IPS-20b (cell line): Measurements from ENCODE around the gene EFCAB11.
A peak's percentile ranks its signal among the peaks of the same experiment; 100 is the strongest.

ENCODE experiments used
- H3K27ac ChIP-seq: one replicate; pipeline ENCODE4 v1.5.1; 2013; ENCODE audit warnings: low read length
- H3K27me3 ChIP-seq: 2 replicates; pipeline ENCODE4 v1.6.1; 2013; ENCODE audit warnings: mild to moderate bottlenecking, low read length, inconsistent platforms; ENCODE audit not compliant: insufficient read depth
- H3K36me3 ChIP-seq: 2 replicates; pipeline ENCODE4 v1.6.1; 2013; ENCODE audit warnings: low read depth, mild to moderate bottlenecking, inconsistent platforms, low read length, moderate library complexity; ENCODE audit not compliant: insufficient read depth
- H3K4me1 ChIP-seq: 2 replicates; pipeline ENCODE4 v1.6.1; 2013; ENCODE audit warnings: mild to moderate bottlenecking, control low read depth, inconsistent platforms, low read length, moderate library complexity; ENCODE audit not compliant: insufficient read depth
- H3K4me3 ChIP-seq: 2 replicates; pipeline ENCODE4 v1.5.1; 2013; ENCODE audit warnings: mild to moderate bottlenecking, low read length, inconsistent platforms
- H3K9ac ChIP-seq: 2 replicates; pipeline ENCODE4 v1.6.1; 2013; ENCODE audit warnings: low read depth, mild to moderate bottlenecking, inconsistent platforms, low read length, moderate library complexity
- H3K9me3 ChIP-seq: 2 replicates; pipeline ENCODE4 v1.6.1; 2013; ENCODE audit warnings: mild to moderate bottlenecking, low read depth, low read length, inconsistent platforms; ENCODE audit not compliant: insufficient read depth

Gene EFCAB11

DNA sequence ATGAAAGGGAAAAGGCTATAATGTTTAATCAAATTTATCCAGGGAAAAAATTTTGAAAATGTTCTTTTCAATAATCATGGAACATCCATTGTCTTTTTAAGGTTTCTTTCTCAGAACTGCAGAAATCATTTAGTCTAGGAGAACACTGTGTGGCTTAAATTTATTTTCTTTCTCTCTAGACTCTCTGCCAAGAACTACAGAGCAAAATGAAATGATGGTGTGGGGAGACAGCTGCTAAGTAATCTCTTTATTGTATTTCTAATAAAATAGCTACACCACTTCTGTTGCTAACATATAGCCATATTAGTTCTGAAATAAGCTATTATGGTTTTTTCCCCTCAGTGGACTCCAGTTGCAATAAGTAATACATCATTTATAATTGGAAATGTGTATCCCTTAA lies 120.9 kb downstream of the EFCAB11 start:
- Histone ChIP-seq H3K27me3 (no peaks in the 10 kb centered on the region), H3K27ac (no peak overlapping the region), H3K4me3 (no peak overlapping the region), H3K9me3 (no peaks in the 10 kb centered on the region), H3K36me3 (no peaks in the 10 kb centered on the region), H3K4me1 (peaks cover 6% of the 10 kb centered on the region; the same call in 1 of the 2 replicates), H3K9ac (no peak overlapping the region)

- Histone ChIP-seq H3K27ac (no peak overlapping the region), H3K4me3 (no peak overlapping the region)
Measured at GRCh38 chr14:89833120-89833532, 121.4 kb downstream of the EFCAB11 start.

GRCh38 chr14:89828471-89829165 lies 125.9 kb downstream of the EFCAB11 start:
- Histone ChIP-seq H3K4me1 (no peaks in the 10 kb centered on the region), H3K4me3 (no peak overlapping the region), H3K9me3 (no peaks in the 10 kb centered on the region), H3K36me3 (no peaks in the 10 kb centered on the region), H3K27me3 (no peaks in the 10 kb centered on the region), H3K9ac (no peak overlapping the region), H3K27ac (no peak overlapping the region)

More at GRCh38 chr14:89833120-89833532, 121.4 kb downstream of the EFCAB11 start:
- H3K9ac ChIP-seq: no peak overlapping the region
- no peaks in the 10 kb centered on the region for H3K27me3 ChIP-seq
- H3K9me3 ChIP-seq: no peaks in the 10 kb centered on the region
- peaks cover 6% of the 10 kb centered on the region; the same call in 1 of the 2 replicates for H3K4me1 ChIP-seq
- H3K36me3 ChIP-seq: no peaks in the 10 kb centered on the region

DNA sequence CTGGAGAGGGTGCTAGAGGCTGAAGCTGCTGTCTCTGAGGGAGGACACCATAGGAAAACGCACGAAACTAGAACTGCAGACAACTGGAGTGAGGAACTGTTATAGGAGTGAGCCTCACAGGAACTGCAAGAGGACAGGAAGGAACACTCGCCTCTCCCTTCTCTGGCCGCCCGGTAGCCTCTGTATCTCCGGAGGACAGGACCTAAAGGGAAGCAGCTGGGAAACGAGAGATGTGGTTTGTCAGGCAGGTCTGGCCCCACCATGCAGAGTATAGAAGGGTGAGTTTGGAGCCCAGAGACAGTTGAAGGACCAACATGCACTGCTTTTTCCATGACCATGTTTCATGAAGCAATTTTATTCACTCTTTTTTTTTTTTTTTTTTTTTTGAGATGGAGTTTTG lies 127.3 kb downstream of the EFCAB11 start:
- no peaks in the 10 kb centered on the region for H3K4me1 ChIP-seq
- no peak overlapping the region for H3K4me3 ChIP-seq
- no peaks in the 10 kb centered on the region for H3K9me3 ChIP-seq
- H3K27ac ChIP-seq: no peak overlapping the region
- no peaks in the 10 kb centered on the region for H3K36me3 ChIP-seq
- H3K9ac ChIP-seq: no peak overlapping the region
- no peaks in the 10 kb centered on the region for H3K27me3 ChIP-seq

DNA sequence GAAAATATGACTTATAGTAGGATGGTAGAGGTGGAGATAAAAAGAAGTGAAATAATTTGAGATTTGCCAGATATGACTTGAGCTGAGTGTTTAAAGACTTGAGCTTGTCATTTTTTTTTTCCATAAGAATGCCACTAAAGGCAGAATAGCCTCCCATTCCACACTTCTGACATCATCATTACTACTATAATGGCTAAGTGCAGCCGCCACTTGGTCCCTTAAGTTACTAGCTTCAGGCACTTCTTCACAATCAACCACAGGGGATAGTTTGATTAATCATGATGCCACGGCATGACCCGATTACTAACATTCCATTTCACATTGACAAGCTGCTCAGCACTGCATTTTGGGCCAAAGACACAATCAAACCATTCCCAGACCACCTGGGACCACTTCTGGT lies 127.9 kb downstream of the EFCAB11 start:
- Histone ChIP-seq H3K9ac (no peak overlapping the region), H3K27me3 (no peaks in the 10 kb centered on the region), H3K27ac (no peak overlapping the region), H3K9me3 (no peaks in the 10 kb centered on the region), H3K4me1 (no peaks in the 10 kb centered on the region), H3K4me3 (no peak overlapping the region), H3K36me3 (no peaks in the 10 kb centered on the region)

GRCh38 chr14:89823743-89824142 lies 130.8 kb downstream of the EFCAB11 start:
- Histone ChIP-seq H3K36me3 (no peaks in the 10 kb centered on the region), H3K27me3 (no peaks in the 10 kb centered on the region), H3K4me1 (no peaks in the 10 kb centered on the region), H3K4me3 (no peak overlapping the region), H3K27ac (no peak overlapping the region), H3K9me3 (no peaks in the 10 kb centered on the region), H3K9ac (no peak overlapping the region)

DNA sequence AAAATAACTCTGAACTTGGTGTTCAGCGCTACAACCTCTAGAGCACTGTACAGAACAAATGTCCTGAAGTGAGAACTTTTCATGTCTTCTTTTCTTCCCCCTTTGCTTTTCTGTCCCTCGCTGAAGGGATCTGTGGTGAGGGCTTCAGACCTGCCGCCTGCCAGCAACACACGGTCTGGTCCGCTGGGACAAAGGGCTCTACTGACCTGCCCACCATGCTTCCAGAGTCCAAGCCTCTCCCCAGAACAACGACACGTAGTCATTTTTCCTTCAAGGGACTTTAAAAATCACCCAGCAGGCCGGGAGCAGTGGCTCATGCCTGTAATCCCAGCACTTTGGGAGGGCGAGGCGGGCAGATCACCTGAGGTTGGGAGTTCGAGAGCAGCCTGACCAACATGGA lies 140.4 kb downstream of the EFCAB11 start:
- H3K4me1 ChIP-seq: no peaks in the 10 kb centered on the region; the same call in 1 of the 2 replicates
- H3K9me3 ChIP-seq: no peaks in the 10 kb centered on the region
- no peaks in the 10 kb centered on the region for H3K27me3 ChIP-seq
- no peak overlapping the region for H3K9ac ChIP-seq
- no peak overlapping the region for H3K27ac ChIP-seq
- H3K4me3 ChIP-seq: no peak overlapping the region
- no peaks in the 10 kb centered on the region for H3K36me3 ChIP-seq

GRCh38 chr14:89813617-89814031 lies 140.9 kb downstream of the EFCAB11 start:
- Histone ChIP-seq H3K9ac (no peak overlapping the region), H3K4me3 (0 out of 2 replicates have a peak overlapping the region, but pooled peaks have one; percentile 17), H3K27me3 (no peaks in the 10 kb centered on the region), H3K36me3 (no peaks in the 10 kb centered on the region), H3K4me1 (no peaks in the 10 kb centered on the region; the same call in 1 of the 2 replicates), H3K9me3 (no peaks in the 10 kb centered on the region), H3K27ac (no peak overlapping the region)

GRCh38 chr14:89811954-89812575 lies 142.5 kb downstream of the EFCAB11 start:
- H3K4me1 ChIP-seq: no peaks in the 10 kb centered on the region; the same call in 1 of the 2 replicates
- H3K27ac ChIP-seq: no peak overlapping the region
- no peaks in the 10 kb centered on the region for H3K27me3 ChIP-seq
- H3K9ac ChIP-seq: no peak overlapping the region
- H3K9me3 ChIP-seq: no peaks in the 10 kb centered on the region
- H3K4me3 ChIP-seq: no peak overlapping the region
- H3K36me3 ChIP-seq: no peaks in the 10 kb centered on the region

DNA sequence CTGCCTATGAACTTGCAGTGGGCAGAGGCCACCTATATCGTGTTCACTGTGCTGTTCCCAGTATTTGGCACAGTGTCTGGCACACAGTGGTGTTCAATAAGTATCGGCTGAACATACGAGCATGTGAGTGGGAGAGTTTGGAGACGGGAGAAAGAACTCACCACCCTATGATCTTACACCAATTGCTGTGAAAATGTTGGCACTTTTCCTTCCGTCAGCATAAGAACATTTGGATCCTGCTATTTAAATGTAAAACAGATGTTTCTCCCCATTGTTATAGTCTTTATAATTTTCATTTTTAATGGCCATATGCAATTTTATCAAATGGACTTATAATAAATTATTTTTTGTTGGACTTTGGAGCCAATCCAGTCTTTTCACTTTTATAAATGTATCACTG lies 144.4 kb downstream of the EFCAB11 start:
- no peaks in the 10 kb centered on the region; the same call in 1 of the 2 replicates for H3K4me1 ChIP-seq
- no peak overlapping the region for H3K9ac ChIP-seq
- no peaks in the 10 kb centered on the region for H3K9me3 ChIP-seq
- no peak overlapping the region for H3K4me3 ChIP-seq
- no peak overlapping the region for H3K27ac ChIP-seq
- H3K36me3 ChIP-seq: no peaks in the 10 kb centered on the region
- no peaks in the 10 kb centered on the region for H3K27me3 ChIP-seq

DNA sequence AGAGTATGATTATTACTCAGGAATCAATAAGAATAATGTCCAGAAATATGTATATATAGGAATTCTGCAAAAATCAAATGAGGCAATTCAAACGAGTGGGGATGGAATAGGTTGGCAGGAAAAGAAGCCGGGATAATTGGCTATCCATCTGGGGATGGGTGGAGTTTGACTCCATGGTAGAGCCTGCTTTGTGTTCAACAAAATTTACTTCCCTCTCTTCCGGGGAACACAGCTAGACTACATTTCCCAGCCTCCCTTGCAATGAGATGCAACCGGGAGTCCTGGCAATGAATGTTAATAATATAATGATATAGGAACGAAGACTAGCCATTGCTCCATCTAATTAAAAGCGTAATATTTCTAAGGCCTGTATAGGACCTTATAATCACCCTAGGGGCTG lies 146.6 kb downstream of the EFCAB11 start:
- Histone ChIP-seq H3K4me1 (no peaks in the 10 kb centered on the region), H3K36me3 (no peaks in the 10 kb centered on the region), H3K9ac (no peak overlapping the region), H3K27ac (no peak overlapping the region), H3K9me3 (no peaks in the 10 kb centered on the region), H3K4me3 (peak overlapping the region; percentile 50; the same call in 1 of the 2 replicates), H3K27me3 (no peaks in the 10 kb centered on the region)

- no peak overlapping the region for H3K9ac ChIP-seq
- no peaks in the 10 kb centered on the region for H3K4me1 ChIP-seq
- no peaks in the 10 kb centered on the region for H3K36me3 ChIP-seq
Measured at GRCh38 chr14:89807151-89807550, 147.4 kb downstream of the EFCAB11 start.

More at GRCh38 chr14:89807151-89807550, 147.4 kb downstream of the EFCAB11 start:
- H3K9me3 ChIP-seq: no peaks in the 10 kb centered on the region
- no peak overlapping the region for H3K27ac ChIP-seq
- H3K4me3 ChIP-seq: no peak overlapping the region
- no peaks in the 10 kb centered on the region for H3K27me3 ChIP-seq
